HG02973 (cell line): Measurements from ENCODE around the gene TIMMDC1.

Experiments
- ATAC-seq: cut with Tn5 transposase; IDR thresholded peaks from one replicate; pipeline ENCODE4 v1.9.1; 2021; ENCODE audit warnings: moderate library complexity; ENCODE audit not compliant: unreplicated experiment

Gene TIMMDC1, protein sequence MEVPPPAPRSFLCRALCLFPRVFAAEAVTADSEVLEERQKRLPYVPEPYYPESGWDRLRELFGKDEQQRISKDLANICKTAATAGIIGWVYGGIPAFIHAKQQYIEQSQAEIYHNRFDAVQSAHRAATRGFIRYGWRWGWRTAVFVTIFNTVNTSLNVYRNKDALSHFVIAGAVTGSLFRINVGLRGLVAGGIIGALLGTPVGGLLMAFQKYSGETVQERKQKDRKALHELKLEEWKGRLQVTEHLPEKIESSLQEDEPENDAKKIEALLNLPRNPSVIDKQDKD

GRCh38 chr3:119498186-119499011 lies at the start of gene TIMMDC1:
Gene TIMMDC1, plus strand, starts transcription at chr3:119498547. Its CDS starts 187 bp downstream, at chr3:119498734.
- ATAC-seq = peak; percentile 98

GRCh38 chr3:119453822-119454221 lies 44.5 kb upstream of the TIMMDC1 start:
- ATAC-seq = no peak

GRCh38 chr3:119456469-119456868 lies 41.9 kb upstream of the TIMMDC1 start:
- no peak for ATAC-seq

- ATAC-seq = no peak
These were observed 41.1 kb upstream of the TIMMDC1 start for GRCh38 chr3:119457246-119457645.

GRCh38 chr3:119463171-119464169 lies 34.9 kb upstream of the TIMMDC1 start, which contains the start of gene TMEM39A:
Gene TMEM39A, minus strand, starts transcription at chr3:119463615. Its CDS starts 1,541 bp downstream, at chr3:119462074.
- peak; percentile 88 for ATAC-seq

DNA sequence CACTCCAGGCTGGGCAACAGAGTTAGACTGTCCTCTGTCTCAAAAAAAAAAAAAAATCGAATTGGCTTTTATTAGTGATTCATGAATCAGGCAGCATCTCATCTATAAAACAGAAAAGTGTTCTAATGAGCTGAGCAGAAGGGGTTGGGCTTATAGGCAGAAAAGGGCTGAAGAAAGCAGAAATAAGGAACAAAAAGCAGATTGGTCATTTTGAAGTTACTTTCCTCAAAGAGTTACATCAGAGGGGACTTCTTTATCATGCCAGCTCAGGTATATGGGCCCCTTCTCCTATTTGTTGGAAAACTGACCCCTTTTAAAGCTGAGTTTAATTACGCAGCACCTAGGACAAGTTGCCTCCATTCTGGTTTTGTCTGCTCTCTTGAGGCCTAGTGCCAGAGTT lies 30.3 kb upstream of the TIMMDC1 start:
- ATAC-seq = no peak

- no peak for ATAC-seq
These were observed 28.7 kb upstream of the TIMMDC1 start for GRCh38 chr3:119469418-119470189.

DNA sequence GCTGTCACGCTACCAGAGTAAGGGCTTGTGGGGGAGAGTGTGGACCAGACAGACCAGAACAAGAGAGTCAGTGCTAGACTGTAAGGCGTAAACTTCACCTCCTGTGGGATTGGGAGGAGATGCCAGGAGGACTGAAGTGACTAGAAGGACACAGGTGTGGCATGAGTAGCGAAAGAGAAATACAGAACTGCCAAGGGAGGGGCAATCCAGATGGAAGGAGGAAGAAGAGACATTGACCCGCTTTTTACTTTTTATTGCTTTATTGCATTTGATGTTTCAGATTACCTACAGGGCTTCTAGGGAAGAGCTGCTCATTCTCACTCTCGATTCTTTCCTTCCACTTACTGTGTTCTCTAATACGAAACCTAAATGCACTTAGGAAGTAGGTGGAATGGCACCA lies 27.5 kb upstream of the TIMMDC1 start:
- no peak for ATAC-seq

GRCh38 chr3:119481079-119481478 lies 17.3 kb upstream of the TIMMDC1 start:
- ATAC-seq = no peak

DNA sequence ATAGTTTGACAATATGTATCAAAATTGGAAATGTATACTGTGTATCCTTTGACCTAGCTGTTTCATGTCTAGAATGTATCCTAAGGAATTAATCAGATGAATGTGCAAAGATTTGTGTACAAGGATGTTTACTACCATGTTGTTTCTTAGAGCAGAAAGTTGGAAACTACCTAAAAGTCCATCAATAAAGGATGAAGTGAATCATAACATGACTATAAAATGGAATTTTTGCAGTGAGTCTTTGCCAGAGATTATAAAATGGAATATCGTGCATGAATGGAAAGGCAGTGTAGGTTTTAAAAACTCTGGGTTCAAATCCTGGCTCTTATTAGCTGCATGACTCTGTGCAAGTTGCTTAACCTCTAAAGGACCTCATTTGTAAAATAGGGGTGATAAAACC lies 15.2 kb upstream of the TIMMDC1 start:
- ATAC-seq = no peak

- no peak for ATAC-seq
These were observed 12.8 kb upstream of the TIMMDC1 start for GRCh38 chr3:119485563-119485962.

DNA sequence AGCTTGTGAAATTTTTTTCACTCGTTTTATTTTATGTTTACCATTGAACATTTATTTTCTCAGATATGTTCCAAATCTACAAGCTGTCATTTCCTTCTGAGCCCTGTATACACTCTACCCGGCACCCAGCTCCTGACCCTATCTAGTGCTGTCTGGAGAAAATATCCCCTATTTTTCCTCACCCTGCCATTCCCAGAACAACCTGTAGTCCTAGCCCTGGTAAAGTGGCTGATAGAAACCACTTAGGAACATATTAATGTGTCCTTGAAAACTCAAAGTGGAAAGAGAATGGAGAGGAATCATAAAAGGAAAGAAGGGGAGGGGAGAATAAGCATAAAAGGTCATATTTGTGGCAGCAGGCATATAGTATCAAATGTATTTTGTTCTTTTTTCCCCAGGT lies 8.2 kb upstream of the TIMMDC1 start:
- no peak for ATAC-seq

DNA sequence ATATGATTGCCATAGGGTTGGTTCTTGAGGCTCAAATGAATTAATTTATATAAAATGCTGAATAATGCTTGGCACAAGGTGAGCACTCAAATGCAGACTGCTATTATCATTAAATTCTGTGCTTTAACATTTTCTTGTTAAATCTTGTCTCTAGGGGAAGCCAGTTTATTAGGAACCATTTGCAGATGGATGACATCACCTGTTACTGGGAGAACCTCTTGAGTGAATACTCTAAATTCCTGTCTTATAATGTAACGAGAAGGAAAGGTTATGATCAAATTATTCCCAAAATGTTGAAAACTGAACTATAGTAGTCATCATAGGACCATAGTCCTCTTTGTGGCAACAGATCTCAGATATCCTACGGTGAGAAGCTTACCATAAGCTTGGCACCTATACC lies 6.2 kb upstream of the TIMMDC1 start:
- ATAC-seq = no peak

DNA sequence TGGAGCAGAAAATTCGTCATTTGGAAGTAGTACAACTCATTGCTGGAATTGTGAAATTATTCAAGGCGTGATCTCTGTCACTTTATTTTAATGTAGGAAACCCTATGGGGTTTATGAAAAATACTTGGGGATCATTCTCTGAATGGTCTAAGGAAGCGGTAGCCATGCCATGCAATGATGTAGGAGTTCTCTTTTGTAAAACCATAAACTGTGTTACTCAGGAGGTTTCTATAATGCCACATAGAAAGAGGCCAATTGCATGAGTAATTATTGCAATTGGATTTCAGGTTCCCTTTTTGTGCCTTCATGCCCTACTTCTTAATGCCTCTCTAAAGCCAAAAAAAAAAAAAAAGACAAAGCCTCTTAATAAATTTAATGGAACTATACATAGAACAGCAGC lies 5.5 kb upstream of the TIMMDC1 start:
- ATAC-seq = no peak

DNA sequence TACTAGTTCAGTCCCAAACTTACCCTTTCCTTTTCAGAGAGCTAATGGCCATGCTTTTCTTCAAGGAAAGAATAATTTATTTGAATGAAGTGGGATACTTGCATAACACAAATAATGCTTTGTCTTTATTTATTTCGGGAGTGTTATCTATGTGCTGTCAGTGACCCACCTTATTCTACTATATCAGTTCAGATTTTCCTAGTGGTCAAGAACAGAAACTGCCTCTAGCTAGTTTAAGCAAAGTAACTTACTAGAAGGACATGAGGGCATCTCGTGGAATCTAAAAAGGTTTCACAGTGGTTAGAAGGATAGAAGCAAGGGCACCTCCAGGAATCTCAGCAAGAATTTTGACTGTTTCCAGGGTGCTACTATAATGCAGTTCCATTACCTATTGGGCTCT lies 3.8 kb upstream of the TIMMDC1 start:
- no peak for ATAC-seq

DNA sequence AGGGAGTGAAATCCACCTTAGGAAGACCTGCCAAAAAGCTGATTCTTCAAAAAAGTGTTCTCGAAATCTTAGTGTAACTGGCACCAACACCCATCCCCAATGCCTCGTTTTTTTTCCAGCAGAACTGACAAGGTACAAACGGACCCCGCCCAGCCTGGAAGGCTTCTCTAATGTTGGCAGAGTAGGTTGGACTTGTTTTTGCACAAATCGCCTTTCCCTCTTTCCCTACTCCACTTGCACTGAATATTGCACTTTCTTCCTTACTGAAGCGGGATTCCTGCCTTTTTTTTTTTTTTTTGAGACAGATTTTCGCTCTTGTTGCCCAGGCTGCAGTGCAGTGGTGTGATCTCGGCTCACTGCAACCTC lies 544 bp upstream of the TIMMDC1 start:
- ATAC-seq = no peak

DNA sequence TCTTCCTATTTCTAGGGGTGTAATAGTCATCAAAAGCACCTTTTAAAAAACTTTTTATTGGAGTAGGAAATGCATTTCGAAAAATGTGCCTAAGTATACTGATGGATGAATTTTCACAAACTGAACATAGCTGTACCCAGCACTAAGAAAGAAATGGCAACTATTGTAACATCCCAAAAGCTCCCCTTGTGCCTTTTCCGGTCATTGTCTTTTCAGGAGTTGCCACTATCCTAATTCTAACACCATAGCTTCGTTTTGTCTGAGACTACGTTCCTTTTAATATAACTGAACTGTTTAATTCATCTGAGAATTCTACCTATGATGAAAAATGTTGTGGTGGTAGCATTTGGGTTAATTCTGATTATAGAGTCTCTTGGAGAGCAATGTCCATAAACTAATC lies 1.9 kb downstream of the TIMMDC1 start:
- no peak for ATAC-seq

- ATAC-seq = no peak
These were observed 2.6 kb downstream of the TIMMDC1 start for GRCh38 chr3:119500901-119501300.

- no peak for ATAC-seq
These were observed 8.3 kb downstream of the TIMMDC1 start for GRCh38 chr3:119506631-119507030.

GRCh38 chr3:119507404-119507803 lies 9.1 kb downstream of the TIMMDC1 start:
- no peak for ATAC-seq
